Amniotic epithelial cell (primary cell): ENCODE measurements around the gene SQSTM1.
"Not testable (repeated sequence)": the region's sequence is repeated elsewhere in the genome, so short reads cannot be mapped to it uniquely, and the experiment has no call there.

Experiments used
- DNase-seq: peaks from one replicate; pipeline ENCODE4 v3.0.0-alpha.2; 2010; ENCODE audit warnings: low read depth

The SQSTM1 gene

DNA sequence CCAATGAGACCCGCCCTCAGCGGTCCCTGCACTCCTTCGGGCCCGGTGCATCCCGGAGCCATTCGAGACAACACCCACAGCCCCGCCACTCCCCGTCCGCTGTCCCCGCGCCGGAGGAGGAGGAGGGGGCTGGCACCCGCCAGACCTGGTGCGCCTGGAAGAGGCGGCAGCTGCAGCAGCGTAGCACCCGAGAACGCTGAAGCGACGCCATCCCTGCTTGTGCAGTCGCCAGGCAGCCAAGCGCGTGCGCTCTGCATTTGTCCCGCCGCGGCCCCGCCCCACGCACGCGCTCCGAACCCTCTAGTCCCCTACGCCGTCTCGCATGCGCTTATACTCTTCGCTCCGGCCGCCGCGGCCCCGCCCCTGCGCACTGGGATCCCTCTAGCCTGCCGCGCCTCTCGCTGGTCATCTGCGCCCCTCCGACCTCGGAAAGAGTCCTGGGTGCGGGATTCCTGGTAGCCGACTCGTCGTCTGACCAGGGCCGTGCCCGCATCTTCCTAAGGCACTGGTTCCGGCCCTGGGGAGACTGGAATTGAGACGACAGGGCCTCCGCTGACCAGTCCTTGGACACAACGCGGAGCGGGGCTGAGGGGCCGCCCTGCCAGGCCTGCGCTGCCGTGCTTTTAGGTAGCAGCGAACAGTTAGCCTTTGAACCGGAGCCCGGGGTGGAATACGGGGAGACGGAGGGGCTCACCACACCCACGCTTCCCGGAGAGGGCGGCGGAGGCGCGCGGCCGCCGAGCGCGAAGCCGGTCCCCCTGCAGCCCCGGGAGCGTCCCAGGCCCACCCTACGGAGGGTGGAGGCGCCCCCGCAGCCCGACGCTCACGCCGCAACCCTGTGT is 38.1 kb downstream of the SQSTM1 start, which contains the start of gene MRNIP:
MRNIP (minus strand) TSS at position 232 of the 842 bp plus-strand sequence; CDS start at position 211, 21 bp downstream.
- DNase-seq: peak; percentile 86

DNA sequence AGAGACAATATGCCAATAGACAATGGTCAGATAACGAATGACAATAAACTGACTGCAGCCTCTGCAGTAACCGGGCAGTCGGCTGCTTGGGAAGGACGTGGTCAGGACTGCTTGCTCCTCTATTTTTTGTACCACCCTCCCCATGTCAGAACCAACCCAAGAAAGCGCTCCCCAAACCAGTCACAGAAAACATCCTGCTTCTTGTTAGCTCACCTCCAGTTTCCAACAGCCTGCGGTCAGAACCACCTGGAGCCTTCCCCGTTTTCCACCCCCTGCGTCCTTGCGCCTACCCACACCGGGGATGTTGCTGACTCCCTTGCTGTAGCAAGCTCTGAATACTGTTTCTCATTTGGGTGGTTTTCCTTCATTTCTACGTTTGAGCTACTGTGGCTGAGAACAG is 39.6 kb downstream of the SQSTM1 start:
- DNase-seq: no peak

DNA sequence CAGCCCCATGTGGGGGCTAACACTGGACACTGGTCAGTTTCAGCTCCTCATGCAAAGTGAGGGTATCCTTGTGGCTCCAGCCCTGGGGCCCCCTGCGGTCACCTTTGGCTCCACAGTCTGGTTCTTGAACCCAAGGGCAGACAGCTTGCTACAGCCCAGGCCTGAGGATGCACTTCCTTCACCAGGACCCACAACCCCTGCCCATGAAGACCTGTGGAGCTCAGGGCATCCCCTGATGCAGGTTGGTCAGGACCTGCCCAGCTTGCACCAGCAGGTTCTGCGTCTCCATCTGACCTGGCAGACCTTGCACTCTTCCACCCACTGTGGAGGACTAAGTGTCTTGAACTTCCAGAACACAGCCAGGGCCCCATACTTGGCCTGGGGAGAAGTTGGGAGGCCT is 41.6 kb downstream of the SQSTM1 start:
- DNase-seq: no peak

DNA sequence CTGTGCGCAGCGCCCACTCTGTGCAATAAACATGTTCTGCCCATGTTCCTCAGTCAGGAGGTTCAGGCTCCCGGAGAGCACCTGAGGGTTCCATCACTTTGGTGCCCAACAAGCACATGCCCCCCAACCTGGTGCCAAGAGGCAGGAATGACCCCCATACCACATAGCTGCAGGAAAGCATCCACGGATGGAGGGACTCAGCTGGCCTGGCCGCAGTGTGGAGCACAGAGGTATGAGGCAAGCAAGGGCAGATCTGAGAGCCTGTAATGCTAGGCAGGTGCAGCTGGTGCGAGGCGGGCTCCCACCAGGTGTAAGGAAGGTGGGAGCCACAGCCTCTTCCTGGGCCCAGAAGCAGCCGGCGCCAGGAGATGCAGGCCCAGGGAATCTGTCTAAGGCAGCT is 42.2 kb downstream of the SQSTM1 start:
- DNase-seq: no peak

DNA sequence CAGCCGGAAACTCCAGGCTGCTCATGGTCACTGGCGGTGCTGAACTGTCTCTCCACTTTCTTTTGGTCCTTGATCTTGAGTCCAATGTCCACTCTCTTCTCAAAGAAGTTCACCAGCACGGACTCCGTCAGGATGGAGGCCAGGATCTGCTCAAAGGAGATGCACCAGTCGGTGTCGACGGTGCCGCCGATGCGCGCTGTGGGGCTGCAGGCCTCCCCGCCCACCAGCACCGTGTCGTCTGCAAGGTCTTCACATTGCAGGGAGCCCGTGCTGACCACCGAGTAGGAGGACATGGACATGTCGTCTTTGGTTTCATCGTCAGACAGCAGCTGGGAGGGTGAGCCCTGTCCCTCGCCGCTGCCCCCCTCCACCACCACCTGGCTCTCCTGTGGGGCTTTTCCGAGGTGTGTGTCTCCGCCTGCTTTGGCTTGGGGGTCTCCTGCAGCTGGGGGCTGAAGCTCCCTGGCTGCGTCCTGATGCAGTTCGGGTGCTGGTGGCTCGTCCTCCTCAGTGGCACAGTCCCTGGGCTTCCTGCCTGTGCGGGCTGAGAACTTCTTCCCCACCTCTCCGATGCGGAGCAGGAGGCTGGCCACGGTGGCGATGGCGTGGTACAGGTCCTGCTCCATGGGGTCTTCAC is 42.9 kb downstream of the SQSTM1 start:
- DNase-seq: no peak

DNA sequence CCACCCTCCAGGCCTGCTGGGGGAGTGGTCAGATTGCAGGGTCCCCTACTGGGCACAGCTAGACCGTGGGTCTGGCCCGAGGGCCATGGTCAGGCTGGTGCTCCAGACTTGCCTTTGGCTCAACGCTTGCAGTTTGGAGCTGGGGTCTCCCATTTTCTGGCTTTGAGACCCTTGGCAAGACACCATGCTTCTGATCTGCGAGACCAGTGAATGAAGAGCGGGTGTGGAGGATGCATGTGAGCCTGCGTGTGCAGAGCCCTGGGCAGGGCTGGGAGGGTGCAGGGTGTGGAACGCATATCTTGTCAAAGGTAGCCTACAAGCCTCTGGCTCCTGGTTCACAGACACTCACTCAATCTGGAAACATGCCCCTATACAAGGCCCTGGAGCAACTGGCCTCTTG is 44.0 kb downstream of the SQSTM1 start:
- no peak for DNase-seq

DNA sequence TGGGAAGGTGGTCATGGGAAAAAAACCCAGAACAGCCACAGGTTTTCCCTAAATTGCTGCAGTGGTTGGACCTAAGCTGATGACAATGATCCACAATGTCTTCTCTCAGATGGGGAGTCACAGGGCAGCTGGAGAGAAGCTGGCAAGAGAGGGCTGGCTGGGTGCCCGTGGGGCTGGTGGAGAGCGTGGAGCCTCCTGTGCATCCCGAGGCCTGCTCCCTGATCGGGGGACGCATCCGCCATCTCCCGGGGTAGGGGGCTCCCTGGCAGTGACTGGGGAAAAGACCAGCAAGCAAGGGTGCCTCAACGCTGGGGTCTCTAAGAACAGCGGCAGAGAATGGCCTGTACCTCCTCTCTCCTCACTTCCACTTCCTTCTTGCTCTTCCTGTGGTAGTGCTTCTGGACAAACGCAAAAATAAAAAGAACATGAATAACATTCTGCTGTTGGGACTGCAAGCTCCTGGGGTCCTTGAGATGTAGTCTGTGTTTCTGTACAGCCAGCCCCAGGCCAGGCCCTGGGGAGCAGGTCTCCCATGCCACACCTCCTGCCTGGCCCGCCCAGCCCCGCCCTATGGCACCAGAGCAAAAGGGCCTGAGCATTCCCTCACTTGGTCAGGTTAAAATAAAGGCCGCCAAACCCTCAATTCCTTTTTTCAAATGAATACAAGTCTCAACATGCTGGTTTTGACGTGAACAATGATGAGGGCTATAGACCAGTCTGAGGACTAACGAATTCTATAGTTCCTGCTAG is 45.0 kb downstream of the SQSTM1 start:
- DNase-seq: no peak

DNA sequence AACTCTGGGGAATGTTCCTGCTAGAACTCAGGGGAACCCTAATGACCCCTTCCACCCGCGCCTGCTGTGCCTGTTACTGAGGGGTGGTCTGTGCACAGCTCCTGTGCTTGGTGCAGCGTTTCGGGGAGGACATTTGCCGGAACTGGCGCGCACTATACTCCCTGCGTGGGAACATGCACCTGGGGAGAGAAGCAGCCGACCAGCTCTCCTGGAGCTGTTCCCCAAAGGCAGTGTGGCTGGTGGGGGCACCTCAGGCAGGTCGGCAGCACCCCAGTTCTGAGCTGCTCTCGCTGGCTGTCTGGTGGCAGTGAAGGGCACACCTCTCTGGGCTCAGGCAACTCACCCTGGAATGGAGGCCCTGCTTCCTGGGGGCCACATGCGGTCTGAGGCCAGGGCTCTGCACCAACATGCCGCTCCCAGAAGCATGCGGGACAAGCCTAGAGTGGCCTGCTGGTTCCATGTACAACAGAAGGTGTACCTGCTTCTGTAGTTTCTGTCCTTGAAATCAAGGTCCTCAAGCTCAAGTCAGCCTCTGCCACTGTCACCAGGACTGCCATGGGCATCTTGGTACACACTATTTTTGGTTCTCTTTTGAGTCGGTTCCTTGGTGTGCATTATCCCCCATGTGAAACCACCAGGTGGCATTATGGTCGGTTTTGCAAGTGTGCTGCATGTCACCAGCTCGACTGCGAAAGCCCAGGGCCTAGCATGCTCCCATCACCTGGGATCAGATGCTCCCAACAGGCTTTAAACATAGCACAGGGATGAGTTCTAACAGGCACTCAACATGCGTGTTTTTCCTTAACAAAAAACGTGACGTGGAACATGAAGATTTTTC is 45.8 kb downstream of the SQSTM1 start:
- no peak for DNase-seq

DNA sequence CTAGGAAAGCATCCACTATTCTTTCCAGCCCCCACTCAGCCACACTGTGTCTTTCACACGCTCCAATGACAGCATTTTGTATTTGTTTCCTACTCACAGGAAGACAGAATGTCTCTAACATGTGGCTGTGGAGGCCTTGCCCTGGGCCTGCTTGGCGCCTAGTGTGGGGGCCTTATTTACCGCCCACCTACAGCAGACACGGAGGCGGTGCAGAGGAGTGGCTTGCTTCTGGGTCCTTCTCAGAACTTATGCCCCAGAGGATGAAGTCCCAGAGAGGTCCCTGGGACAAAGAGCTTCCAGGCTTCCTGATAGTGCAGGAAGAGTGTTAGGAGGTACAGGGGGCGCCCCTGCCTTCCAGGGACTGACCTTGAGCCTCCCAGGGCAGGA is 46.4 kb downstream of the SQSTM1 start:
- no peak for DNase-seq

DNA sequence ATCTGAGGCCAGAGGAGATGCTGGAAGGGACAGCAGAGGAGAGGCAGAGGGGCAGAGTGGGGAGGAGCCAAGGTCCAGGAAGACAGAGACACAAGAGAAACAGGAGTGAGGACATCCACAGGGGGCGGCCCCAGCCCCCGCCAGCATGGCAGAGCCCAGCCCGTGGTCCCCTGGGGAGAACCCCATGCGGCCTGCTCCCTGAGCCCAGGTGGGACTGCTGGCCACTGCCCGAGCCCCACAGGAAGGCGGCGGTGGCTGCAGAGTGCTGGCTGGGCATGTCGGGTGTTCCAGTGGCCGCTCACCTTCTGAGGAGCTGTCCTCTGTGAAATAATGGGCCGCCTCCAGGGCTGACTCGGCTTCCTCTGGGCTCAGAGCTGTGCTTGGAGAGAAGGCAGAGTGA is 46.8 kb downstream of the SQSTM1 start:
- DNase-seq: no peak

DNA sequence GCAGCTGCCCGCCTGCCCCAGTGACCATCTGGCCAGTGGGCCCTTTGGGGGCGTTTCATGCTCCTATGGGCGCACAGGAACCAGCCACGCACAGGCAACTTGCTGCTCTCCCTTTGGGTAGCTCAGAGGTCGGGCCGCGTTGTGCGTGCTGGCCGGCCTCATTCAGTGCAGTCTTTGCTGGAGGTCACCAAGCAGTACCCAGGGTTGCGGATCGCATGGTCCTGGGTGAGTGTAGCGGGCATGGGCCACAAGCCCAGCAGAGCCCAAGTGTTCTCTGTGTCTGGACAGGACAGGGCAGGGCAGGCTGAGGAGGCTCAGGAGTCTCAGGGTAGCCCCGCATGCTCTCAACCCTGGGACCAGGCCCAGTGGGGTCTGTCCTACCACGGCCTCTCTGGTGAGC is 47.8 kb downstream of the SQSTM1 start:
- no peak for DNase-seq

DNA sequence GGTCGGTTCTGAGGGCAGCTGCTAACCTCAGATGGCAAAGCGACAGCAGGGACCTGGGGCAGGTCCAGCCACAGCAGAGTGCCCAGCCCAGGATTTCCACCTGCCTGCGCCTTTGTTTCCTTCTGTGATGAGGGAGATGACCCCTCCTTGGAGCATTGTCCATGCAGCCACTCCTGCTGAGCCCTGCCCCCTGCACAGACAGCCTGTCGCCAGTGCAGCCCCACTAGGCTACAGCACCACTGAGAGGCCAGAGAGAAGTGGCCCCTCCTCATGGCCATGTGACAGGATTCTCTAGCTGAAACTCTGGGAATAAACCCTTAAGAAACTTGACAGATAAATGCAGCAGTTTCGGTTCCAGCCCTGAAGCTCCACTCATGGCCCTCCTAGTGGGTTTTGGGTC is 48.4 kb downstream of the SQSTM1 start:
- no peak for DNase-seq

DNA sequence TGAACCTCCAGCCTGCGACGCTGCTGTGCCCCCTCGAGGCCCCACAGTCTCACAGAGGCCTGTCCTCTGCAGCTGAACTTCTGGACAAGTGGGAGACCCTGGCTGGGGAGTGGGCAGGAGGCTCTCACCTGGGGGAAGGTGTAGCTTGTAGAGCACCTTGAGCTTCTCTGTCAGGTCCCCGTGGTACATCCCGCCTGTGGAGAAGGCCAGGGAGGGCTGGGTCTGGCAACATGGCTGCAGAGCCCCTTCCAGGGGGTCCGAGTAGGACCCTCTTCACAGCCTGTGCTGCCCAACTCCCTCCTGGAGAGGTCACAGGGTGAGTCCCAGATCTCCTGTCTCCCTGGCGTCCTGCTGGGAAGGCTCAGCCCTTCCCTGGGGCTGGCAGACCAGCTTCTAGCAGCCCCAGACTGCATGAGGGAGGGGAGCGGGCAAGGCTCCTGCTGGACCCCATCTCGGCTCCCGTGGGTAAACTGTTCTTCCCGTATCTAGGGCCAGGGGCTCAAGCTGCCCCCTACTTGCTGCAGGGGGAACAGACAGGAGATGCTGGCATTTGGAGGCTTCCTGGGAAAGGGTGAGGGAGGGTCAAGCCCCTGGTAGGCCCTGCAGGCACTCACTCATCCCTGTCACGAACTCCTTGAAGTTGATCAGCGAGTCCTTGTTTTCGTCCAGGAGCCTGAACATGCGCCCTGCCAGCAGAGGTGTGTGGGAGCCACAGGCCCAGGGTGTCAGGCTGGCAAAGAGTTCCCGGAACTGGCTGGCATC is 49.1 kb downstream of the SQSTM1 start:
- no peak for DNase-seq

DNA sequence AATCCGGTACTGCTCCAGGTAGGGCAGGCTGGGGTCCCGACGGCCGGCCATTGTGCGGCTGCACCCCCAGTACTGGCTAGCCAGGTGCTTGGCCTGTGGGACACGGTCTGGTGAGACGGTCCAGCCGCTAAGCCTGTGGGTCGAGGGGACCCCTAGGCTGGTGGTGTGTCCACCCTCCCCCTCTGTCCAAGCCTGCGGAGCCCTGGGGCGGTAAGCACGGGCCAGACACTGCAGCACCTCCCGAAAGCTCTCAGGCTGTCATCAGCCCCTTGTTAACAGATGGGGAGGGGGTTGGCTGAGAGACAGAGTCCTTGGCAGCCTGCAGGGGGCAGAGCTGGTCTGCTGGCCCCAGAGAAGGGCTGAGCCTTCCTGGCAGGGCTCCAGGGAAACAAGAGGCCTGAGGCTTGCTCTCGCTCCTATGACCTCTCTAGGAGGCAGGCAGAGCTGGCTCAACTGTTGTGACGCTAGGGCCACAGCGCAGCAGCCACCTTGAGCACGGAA is 49.7 kb downstream of the SQSTM1 start:
- DNase-seq: no peak

DNA sequence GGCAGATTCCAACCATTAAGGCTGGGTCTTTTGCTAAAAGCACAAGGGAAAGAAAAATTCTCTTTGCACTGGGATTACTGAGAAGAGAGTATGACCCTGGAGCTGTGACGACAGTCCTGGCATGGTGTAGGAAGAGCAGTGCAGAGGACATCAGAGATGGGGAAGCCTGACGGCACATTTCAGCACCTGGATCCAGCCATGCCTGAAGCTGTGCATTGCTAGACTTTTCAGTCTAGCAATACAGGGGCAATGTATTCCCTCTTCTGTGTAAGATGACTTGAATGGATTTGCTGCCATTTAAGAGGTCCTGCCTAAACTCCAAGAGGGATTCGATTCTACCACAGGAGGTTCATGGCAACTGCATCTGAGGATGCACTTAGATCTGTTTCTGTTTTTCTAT is 50.2 kb downstream of the SQSTM1 start:
- DNase-seq: no peak

DNA sequence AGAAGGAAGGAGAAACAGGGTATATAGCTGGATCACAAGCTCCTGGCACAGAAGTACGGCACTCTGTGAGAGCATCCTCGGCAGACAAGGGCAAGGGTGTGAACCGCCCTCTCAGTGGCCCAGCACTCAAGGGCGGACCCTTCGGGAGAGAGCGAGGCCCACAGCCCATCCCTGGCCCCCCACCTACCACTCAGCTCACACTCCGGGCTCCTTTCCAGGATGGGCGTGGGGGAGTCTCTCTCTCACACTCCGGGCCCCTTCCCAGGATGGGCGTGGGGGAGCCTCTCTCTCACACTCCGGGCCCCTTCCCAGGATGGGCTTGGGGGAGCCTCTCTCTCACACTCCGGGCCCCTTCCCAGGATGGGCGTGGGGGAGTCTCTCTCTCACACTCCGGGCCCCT is 50.8 kb downstream of the SQSTM1 start:
- DNase-seq: not testable (repeated sequence)

DNA sequence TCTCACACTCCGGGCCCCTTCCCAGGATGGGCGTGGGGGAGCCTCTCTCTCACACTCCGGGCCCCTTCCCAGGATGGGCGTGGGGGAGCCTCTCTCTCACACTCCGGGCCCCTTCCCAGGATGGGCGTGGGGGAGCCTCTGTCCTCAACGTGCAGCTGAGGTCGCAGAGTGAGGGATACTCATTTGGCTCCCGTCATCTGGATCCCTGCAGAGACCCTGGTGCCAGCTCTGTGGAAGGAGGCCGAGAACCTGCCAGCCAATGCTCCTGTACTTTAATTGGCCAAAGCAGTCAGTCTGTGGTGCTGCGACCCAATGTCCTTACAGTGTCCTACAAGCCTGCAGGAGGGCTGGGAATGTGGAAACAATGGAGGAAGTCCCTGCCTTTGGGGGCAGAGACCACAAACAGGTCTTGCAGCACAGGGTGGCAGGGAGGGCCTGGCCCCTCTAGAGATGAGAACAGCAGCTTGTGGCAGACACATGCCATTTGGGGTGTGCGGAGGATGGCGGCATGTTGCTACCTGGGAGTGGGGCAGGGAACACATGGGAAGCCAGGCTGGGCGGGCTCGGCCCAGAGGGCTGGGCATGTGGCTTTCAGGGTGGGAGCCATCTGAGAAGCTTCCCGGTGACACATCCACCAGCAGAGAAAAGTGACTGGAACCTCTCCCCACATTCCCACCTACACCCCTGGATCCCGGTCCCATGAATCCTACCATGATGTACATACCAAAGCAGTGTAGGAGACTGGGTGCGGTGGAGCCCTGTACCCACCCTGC is 51.5 kb downstream of the SQSTM1 start:
- no peak for DNase-seq

DNA sequence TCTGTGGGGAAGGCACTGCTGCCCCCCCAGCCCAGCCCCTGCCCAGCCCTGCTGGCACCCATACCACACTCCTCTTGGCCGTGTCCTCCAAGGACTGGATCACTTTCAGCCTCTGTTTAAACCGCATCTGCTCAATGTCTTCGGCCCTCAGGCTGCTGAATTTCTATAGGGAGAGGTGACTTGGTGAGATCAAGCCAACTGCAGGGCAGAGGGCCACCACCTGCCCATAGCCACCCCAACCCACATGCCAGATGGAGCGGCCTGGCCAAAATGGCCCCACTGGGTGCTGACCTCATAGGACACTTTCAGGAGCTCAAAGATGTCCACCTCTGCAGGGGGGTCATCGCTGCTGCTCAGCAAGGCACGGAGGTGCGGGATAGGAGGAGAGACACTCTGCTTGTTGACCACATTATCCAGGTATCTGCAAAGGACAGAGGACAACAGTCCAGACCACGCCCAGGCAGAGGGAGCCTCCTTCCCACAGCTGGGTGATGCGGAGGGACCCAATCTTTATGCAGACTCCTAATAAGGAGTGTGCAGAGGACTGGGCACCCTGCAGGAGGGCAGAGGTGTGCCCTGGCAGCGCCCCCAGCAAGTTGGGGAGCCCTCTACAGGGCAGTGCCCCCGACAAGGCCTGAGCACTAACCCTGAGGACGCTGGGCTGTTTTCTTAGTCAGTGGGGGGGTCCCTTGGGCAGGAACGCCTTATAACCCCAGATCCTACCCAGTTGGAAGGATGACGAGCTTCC is 52.3 kb downstream of the SQSTM1 start:
- no peak for DNase-seq

DNA sequence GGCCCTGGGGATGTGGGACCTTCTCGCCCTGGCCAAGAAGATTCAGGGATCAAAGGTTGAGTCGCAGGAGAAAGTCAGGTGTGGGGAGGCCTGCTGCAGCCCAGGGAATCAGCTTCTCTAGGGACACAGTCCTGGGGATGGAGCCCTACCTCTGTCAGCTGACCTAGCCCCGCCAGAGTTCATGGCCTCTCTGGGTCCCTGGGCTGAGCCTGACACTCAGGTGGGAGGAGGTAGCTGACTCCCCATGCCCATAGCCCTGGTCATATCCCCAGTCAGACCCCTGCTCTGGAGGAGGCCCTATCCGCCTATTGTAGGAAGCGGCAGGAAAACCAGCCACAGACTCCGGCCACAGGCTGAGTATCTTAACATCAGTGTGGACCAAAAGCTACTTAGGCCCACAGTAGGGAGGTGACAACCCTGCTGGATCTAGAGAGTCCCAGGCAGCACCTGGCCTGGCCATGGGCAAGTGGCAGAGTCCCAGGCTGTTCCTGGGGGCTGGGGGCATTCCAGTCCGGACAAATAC is 52.9 kb downstream of the SQSTM1 start:
- no peak for DNase-seq
